Vagina (tissue), 2 donors: ENCODE data around the gene CR1L.

Experiments used
- CTCF ChIP-seq, 3 experiments: fragments of 450-650 bp in 2 of 3; fragments of 200-600 bp in 1 of 3; sonication (generic) in 1 of 3; IDR thresholded peaks; one replicate each; pipeline ENCODE4 v1.5.1; 2017 to 2019; ENCODE audit warnings: antibody characterized with exemption in 3 of 3, mild to moderate bottlenecking in 2 of 3, moderate library complexity in 2 of 3
- POLR2A ChIP-seq, 2 donors: fragments of 450-650 bp; IDR thresholded peaks; one replicate each; pipeline ENCODE4 v1.6.1; 2017; ENCODE audit warnings: antibody characterized with exemption in 2 of 2, mild to moderate bottlenecking in 2 of 2, moderate library complexity in 2 of 2

GRCh38 chr1:207748737-207749528 is 104.0 kb downstream of the CR1L start:
- no peak for TF ChIP-seq CTCF (IDR thresholded peaks at IDR 0.05)
- no peak for TF ChIP-seq POLR2A (IDR thresholded peaks at IDR 0.05)
